Endodermal cell (in vitro differentiated cells): ENCODE results near the gene NRXN3. TPM values are rescaled to one million over a fixed set of nuclear protein-coding genes. Genes with fewer than 3 reads are reported as not detected.

Experiments used
- DNase-seq: peaks from one replicate; pipeline ENCODE4 v3.0.0-alpha.2; 2017
- H3K27ac ChIP-seq: 2 replicates; pipeline ENCODE4 v1.5.1; 2013; ENCODE audit warnings: mild to moderate bottlenecking, low read depth, low read length, moderate library complexity
- H3K27me3 ChIP-seq: 2 replicates; pipeline ENCODE4 v1.6.1; 2013; ENCODE audit warnings: mild to moderate bottlenecking, low read length, moderate library complexity; ENCODE audit not compliant: insufficient read depth, control insufficient read depth, poor library complexity, severe bottlenecking
- H3K36me3 ChIP-seq: 2 replicates; pipeline ENCODE4 v1.7.0; 2013; ENCODE audit warnings: mild to moderate bottlenecking, low read length, moderate library complexity; ENCODE audit not compliant: control insufficient read depth, insufficient read depth
- H3K4me1 ChIP-seq: one replicate; pipeline ENCODE4 v1.7.0; 2013; ENCODE audit warnings: low read length; ENCODE audit not compliant: control insufficient read depth, insufficient read depth
- H3K4me3 ChIP-seq: 2 replicates; pipeline ENCODE4 v1.5.1; 2013; ENCODE audit warnings: mild to moderate bottlenecking, low read length, moderate library complexity
- H3K9ac ChIP-seq: 2 replicates; pipeline ENCODE4 v1.6.1; 2013; ENCODE audit warnings: mild to moderate bottlenecking, low read length, moderate library complexity; ENCODE audit not compliant: poor library complexity, severe bottlenecking; ENCODE audit errors: extremely low read depth
- H3K9me3 ChIP-seq: 2 replicates; pipeline ENCODE4 v1.6.1; 2013; ENCODE audit warnings: mild to moderate bottlenecking, low read length, moderate library complexity; ENCODE audit not compliant: control insufficient read depth
- H3K27ac Mint-ChIP-seq: 2 replicates; pipeline ENCODE4 v1.8.0; 2020; ENCODE audit warnings: mixed read lengths
- H3K27me3 Mint-ChIP-seq: 2 replicates; pipeline ENCODE4 v1.8.0; 2021; ENCODE audit warnings: mild to moderate bottlenecking, mixed read lengths; ENCODE audit not compliant: insufficient read depth
- H3K36me3 Mint-ChIP-seq: 2 replicates; pipeline ENCODE4 v1.8.0; 2020; ENCODE audit warnings: low read depth, mixed read lengths
- H3K4me1 Mint-ChIP-seq: 2 replicates; pipeline ENCODE4 v1.8.0; 2020; ENCODE audit warnings: mixed read lengths
- H3K4me3 Mint-ChIP-seq: 2 replicates; pipeline ENCODE4 v1.8.0; 2020; ENCODE audit warnings: mild to moderate bottlenecking, moderate library complexity, mixed read lengths
- H3K9me3 Mint-ChIP-seq: 2 replicates; pipeline ENCODE4 v1.8.0; 2020; ENCODE audit warnings: mild to moderate bottlenecking, mixed read lengths
- CTCF ChIP-seq: fragments of 200-600 bp; sonication (generic); conservative IDR thresholded peaks from 2 replicates; pipeline ENCODE4 v1.5.0; 2021; ENCODE audit warnings: antibody characterized with exemption, mild to moderate bottlenecking
- WGBS, 2 experiments: methylation state at CpG; one replicate each; pipeline versions ENCODE4 v1.1.5 to v1.1.7; 2013; ENCODE audit warnings: missing lambda C conversion rate in 2 of 2, mixed read lengths in 1 of 2; ENCODE audit not compliant: insufficient coverage in 1 of 2, insufficient read length in 1 of 2; 5-methylcytosine and 5-hydroxymethylcytosine counted together
- total RNA-seq, 2 donors: library from RNA; stranded (reverse); fragmentation: NEBNext Ultra II Directional in 1 of 2; extraction: Animal tissue kit (Norgen Biotek cat#: 25700) in 1 of 2; gene quantifications; 2 replicates in 1 of 2; 3 replicates in 1 of 2; pipeline ENCODE4 v1.2.1, GENCODE V29; 2021

NRXN3 gene
- total RNA-seq, 2 donors from 2014 or later = 20.9 to 21.4 TPM

GRCh38 chr14:78666336-78667056, 496.3 kb downstream of the NRXN3 start:
- Histone ChIP-seq H3K4me3 (no peak overlapping the region), H3K9ac (no peak overlapping the region), H3K9me3 (no peaks in the 10 kb centered on the region), H3K4me1 (no peaks in the 10 kb centered on the region), H3K36me3 (no peaks in the 10 kb centered on the region), H3K27ac (no peak overlapping the region), H3K27me3 (no peaks in the 10 kb centered on the region)
- DNase-seq = no peak
- WGBS, 2 experiments = 92 to 95% methylated on average over 5 of the region's 5 CpGs
- no peak for TF ChIP-seq CTCF
- H3K9me3 Mint-ChIP-seq = no peaks in the 10 kb centered on the region
- no peak overlapping the region for H3K27ac Mint-ChIP-seq
- no peaks in the 10 kb centered on the region for H3K36me3 Mint-ChIP-seq
- no peak overlapping the region for H3K4me3 Mint-ChIP-seq
- H3K4me1 Mint-ChIP-seq = no peaks in the 10 kb centered on the region
- peaks cover 2% of the 10 kb centered on the region for H3K27me3 Mint-ChIP-seq

GRCh38 chr14:78667141-78667540, 497.0 kb downstream of the NRXN3 start:
- H3K27me3 Mint-ChIP-seq = peaks cover 2% of the 10 kb centered on the region
- H3K9me3 ChIP-seq = no peaks in the 10 kb centered on the region
- no peak for DNase-seq
- no peak overlapping the region for H3K9ac ChIP-seq
- no peaks in the 10 kb centered on the region for H3K27me3 ChIP-seq
- no peak overlapping the region for H3K27ac ChIP-seq
- H3K4me1 ChIP-seq = no peaks in the 10 kb centered on the region
- no peaks in the 10 kb centered on the region for H3K9me3 Mint-ChIP-seq
- no peak overlapping the region for H3K4me3 ChIP-seq
- H3K36me3 ChIP-seq = no peaks in the 10 kb centered on the region
- no peaks in the 10 kb centered on the region for H3K36me3 Mint-ChIP-seq
- no peak overlapping the region for H3K4me3 Mint-ChIP-seq
- no peak overlapping the region for H3K27ac Mint-ChIP-seq
- no peak for TF ChIP-seq CTCF
- WGBS, 2 experiments = 93% methylated on average over 1 of the region's 1 CpG; no CpG with 5 or more reads in 1 of the 2 experiments
- no peaks in the 10 kb centered on the region for H3K4me1 Mint-ChIP-seq

- TF ChIP-seq CTCF = peak; percentile 53
- Mint-ChIP-seq H3K27ac (no peak overlapping the region), H3K4me1 (peaks cover 4% of the 10 kb centered on the region), H3K4me3 (no peak overlapping the region), H3K27me3 (no peaks in the 10 kb centered on the region), H3K9me3 (no peaks in the 10 kb centered on the region), H3K36me3 (no peaks in the 10 kb centered on the region)
- WGBS, 2 experiments = 91 to 93% methylated on average over 1 to 3 of the region's 3 CpGs
- H3K27ac ChIP-seq = no peak overlapping the region
- H3K9me3 ChIP-seq = no peaks in the 10 kb centered on the region
- no peak overlapping the region for H3K9ac ChIP-seq
- peak; percentile 50 for DNase-seq
- no peaks in the 10 kb centered on the region for H3K36me3 ChIP-seq
- H3K4me1 ChIP-seq = no peaks in the 10 kb centered on the region
- H3K4me3 ChIP-seq = no peak overlapping the region
- no peaks in the 10 kb centered on the region for H3K27me3 ChIP-seq
Observed at GRCh38 chr14:78673845-78674244, 503.7 kb downstream of the NRXN3 start.
